ENCODE measurements around the gene GNG4.

GNG4 gene

GRCh38 chr1:235525314-235525713, 124.3 kb downstream of the GNG4 start:
- no peak for DNase-seq

GRCh38 chr1:235516862-235517446, 132.6 kb downstream of the GNG4 start:
- DNase-seq = no peak

DNA sequence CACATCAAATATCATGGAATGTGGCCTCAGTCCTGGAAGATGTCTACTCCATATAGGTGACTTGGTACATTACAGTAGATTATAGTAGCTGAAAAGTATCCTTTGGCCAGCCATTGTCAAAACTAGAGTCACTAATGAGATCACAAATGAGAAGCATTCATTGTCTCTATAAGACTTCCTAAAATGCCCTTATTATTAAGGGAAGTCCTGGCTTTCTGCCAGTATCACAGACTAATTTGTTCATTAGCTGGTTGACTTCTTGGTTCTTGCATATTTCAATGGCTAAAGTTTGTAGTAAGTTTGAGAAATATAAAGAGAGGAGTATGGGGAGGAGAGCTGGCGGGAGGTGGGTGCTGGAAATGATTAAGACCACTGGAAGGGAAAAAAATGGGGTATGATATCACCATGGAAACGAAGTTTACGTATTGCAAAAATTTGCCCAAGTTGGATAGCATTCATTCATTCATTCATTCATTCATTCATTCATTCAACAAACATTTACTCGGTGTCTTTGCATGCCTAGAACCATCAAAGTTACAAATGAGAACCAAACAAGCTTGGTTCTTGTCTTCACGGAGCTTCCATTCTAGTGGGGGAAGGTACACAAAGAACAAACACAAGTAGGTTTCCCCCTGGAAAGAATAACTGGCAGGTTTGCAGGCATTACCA, 133.6 kb downstream of the GNG4 start:
- no peak for DNase-seq

DNA sequence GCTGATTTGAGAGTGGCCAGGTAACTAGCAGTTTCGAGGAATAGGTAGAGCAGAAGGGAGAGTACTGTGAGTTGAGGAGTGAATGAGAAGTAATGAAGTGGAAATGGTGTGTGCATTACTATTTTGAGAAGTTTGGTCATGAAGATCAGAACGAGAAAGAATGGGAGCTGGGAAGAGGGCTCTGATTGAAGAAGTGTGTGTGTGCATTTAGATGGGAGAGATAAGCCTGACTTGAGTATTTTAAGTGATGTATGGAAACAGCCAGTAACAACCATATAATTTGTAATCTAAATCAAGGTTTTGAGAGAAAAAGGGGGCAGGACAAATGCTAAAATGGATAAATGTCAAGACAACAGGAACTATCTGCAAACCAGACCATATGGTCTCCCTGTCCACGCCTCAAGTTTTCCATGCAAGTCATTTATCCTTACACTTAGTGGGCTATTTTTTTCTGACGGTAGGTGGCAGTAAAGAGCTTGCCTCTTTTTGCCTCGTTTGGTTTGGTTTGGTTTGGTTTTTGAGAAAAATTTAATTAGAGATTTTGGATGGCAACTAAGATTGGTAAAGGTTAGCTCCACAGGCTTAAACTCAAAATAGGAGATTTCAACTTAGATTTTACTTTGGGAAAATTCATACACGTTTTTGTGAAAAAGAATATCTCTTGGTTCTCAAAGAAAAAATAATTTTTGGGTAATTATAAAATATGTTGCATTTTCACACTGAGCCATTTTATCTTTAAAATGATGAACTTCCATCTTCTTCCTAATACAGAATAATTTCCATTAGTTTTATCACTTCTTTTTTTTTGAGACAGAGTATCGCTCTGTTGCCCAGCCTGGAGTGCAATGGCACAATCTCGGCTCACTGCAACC, 135.9 kb downstream of the GNG4 start:
- DNase-seq = peak; percentile 55

DNA sequence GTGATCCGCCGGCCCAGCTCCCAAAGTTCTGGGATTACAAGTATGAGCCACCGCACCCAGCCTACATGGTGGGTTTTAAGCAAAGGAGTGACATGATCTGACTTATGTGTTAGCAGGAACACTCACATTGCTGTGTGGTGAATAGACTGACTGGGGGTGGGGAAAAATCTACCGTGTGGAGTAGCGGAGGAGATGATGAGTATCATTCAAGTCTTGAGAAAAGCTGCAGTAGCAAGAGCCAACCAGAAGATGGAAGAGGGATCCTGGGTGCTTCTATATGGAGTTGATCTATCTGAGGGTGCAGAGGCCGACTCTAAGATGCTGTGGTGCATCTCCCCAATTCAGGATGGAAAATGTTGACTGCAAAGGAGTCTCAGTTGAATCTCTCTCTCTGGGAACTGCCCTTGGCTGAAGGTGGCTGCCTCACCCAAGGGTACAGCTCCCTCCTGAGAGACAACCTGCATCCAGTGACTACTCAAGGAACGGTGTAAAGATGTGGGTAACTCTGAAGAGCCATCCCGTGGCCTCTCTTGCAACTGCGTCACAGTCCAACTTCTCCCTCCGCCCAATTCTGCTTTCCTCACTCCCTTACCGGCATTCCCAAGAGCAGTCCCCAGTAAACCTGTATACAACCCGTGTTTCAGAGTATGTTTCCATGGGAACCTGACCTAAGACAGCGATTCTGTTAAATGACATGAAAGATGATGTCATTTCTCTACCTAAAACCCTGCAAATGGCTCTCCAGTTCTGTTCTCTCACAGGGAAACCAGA, 137.9 kb downstream of the GNG4 start:
- DNase-seq = no peak

GRCh38 chr1:235510823-235511222, 138.8 kb downstream of the GNG4 start:
- DNase-seq = no peak

- no peak for DNase-seq
Measured at GRCh38 chr1:235507623-235508022, 142.0 kb downstream of the GNG4 start.

- peak; percentile 100 for DNase-seq
Measured at GRCh38 chr1:235504494-235505222, 144.9 kb downstream of the GNG4 start.

- no peak for DNase-seq
Measured at GRCh38 chr1:235504122-235504493, 145.5 kb downstream of the GNG4 start, which contains the start of gene B3GALNT2. Gene B3GALNT2 (minus strand): TSS chr1:235504452. CDS start chr1:235504252, 200 bp downstream.

DNA sequence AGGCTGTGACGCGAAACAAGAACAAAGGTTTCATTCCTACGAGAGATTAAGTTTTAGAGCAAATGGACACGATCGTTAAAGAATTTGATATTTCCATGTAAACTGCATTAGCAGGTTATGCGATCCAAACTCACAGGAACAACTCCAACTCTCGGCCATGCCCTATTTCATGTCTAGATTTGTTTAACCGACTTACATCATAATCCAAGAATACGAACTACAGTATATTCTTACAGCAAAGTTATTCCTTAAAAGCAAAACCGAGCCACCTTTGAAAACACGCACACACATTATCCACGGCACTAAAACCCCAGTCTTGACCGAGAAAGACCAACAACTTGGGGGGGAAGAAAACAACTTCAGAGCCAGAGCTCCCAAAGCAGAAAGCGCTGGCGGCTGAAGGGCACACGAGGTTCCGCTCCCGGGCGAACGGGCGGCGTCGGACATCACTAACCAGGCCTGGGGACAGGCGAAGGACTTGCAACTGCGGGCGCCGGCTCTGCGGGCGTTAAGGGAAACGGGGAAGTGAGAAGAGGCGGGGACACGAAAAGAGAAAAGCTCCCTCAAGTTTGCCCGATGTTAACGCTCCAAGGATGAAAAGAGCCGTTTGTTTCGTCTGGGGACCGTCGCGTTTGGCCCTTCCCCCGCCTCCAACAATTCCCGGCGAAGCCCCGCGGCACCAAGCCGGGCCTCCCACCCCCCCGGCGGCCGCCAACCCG, 146.0 kb downstream of the GNG4 start:
- DNase-seq = peak; percentile 58

DNA sequence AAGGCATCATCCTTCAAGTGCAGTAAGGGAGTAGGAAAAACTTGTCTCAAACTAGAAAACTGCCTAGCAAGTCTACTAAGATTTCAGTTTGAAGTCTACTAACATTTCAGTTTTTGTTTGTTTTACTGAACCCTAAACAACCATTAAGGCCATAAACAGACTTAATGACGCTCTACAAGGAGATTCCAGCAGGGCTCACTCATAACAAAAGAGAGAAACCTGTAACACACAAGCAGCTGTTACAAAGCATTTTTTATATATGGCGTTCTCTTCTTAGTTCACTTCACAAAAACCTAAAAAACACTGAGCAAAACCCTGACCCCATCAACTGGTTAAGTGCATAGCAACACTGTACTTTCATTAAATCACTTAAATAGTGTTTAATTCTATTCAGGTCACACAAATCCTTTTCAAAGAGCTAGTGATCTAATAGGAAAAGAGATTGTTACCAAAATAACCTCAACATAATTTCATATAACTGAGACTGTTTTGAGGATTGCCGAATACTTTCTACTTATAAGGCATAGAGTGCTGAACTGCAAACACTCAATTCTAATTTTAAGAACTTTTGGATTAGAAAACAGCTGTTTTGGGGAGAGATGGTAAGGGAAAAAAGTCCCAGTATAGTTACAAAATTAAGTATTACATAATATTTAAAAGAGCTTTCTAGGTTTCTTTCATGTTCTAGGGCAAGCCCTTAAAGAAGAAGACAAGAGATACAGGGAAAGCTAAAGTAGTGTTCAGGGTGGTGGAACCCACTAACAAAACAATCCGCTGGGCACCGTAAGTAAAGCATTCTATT, 146.8 kb downstream of the GNG4 start:
- no peak for DNase-seq

DNA sequence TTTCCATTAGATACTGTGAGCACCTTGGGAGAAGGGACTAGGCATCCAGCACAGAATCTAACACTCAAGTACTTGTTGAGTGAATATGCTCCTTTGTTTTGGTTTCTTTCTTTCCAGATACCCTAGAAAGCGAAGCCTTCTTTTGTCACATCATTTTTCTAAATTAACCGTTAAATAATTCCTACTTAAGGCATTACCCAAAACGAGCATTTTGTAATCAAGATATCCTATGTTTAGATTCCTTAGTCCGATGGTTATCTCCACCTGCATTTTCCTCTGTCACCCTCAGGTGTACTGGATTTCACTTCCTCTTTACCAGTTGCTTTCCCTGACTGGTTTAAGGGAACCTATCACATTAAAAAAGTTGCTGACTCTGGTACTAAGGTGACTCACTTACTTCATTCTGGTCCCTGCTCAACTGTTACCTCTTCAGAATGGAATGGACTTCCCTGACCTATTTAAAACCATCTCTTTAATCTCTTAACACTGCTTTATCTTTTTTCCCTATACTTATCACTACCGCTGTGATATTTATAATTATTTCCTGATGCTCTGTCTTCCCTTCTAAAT, 148.5 kb downstream of the GNG4 start:
- DNase-seq = no peak

Measured in NCI-H774 (cell line).